Choroid plexus epithelial cell (primary cell): Measurements from ENCODE around the gene ADIPOQ.
A peak's percentile ranks its signal among the peaks of the same experiment; 100 is the strongest.
"Not testable (repeated sequence)": the region's sequence is repeated elsewhere in the genome, so short reads cannot be mapped to it uniquely, and the experiment has no call there.

Experiments used
- DNase-seq: peaks from one replicate; pipeline ENCODE4 v3.0.0-alpha.2; 2010; ENCODE audit warnings: low read depth
- H3K4me3 ChIP-seq: 2 replicates; pipeline ENCODE4 v1.5.1; 2011; ENCODE audit warnings: low read depth, mild to moderate bottlenecking, control low read depth, low read length, moderate library complexity
- CTCF ChIP-seq: conservative IDR thresholded peaks from 2 replicates; pipeline ENCODE4 v1.5.1; 2011; ENCODE audit warnings: low read depth, mild to moderate bottlenecking, control low read depth, inconsistent platforms, low read length, moderate library complexity

Gene ADIPOQ

DNA sequence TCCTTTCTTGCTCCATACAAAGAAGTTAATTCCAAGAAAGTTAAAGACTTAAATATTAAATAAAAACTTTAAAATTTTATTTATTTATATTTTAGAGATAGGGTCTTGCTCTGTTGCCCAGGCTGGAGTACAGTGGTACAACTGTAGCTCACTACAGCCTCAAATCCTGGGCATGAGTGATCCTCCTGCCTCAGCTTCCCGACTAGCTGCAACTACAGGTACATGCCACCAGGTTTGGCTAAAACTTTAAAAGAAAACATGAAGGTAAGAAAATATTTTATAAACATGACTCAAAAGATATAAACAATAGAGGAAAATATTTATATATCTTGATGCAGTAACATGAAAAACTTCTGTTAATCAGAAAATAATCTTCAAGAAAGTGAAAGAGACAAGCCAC is 33.2 kb downstream of the ADIPOQ start:
- DNase-seq: no peak

GRCh38 chr3:186879781-186880180 is 37.3 kb downstream of the ADIPOQ start:
- no peak overlapping the region for H3K4me3 ChIP-seq
- no peak for TF ChIP-seq CTCF
- no peak for DNase-seq

More for the DNA sequence above, 33.2 kb downstream of the ADIPOQ start:
- no peak overlapping the region for H3K4me3 ChIP-seq
- TF ChIP-seq CTCF: no peak

DNA sequence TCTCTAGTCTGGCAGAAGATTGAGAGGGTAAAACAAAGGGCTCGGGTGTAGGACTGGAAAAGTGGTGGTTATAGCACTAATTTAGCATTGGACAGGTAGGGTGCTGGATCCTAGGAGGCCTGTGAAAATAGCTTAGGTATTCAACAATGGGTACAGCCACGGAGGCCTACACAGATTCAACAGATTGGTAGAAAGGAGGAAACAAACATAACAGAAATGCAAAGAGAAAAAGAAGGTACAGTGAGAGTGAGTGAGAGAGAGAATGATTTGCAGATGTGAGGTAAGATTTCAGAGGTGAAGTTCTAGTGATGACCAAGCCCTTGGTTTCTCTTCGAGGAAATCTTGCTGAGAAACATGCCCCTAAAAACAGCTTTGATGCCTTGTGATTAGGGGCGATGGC is 37.9 kb downstream of the ADIPOQ start:
- no peak for DNase-seq
- TF ChIP-seq CTCF: no peak
- H3K4me3 ChIP-seq: no peak overlapping the region

DNA sequence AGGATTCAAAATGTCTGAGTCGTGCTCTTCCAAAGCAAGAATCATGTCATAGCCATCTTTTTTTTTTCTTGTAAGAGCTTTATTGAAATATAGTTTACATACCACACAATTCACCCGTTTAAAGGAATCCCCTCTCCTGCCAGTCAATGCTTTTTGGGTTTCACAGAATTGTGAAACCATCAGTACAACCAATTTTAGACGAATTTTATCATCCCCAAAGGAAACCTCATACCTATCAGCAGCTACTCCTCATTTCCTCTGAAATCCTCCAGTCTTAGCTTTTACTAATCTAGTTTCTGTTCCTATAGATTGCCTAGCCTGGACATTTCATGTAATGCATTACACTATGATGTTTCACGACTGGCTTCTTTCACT is 39.6 kb downstream of the ADIPOQ start:
- DNase-seq: peak; percentile 24
- no peak for TF ChIP-seq CTCF
- no peak overlapping the region for H3K4me3 ChIP-seq

GRCh38 chr3:186882881-186883685 is 40.6 kb downstream of the ADIPOQ start:
- no peak for TF ChIP-seq CTCF
- peak; percentile 79 for DNase-seq

GRCh38 chr3:186883686-186884058 is 41.2 kb downstream of the ADIPOQ start:
- no peak for TF ChIP-seq CTCF
- no peak for DNase-seq
- no peak overlapping the region for H3K4me3 ChIP-seq

More at GRCh38 chr3:186882881-186883685, 40.6 kb downstream of the ADIPOQ start:
- H3K4me3 ChIP-seq: no peak overlapping the region

GRCh38 chr3:186884868-186885267 is 42.4 kb downstream of the ADIPOQ start:
- H3K4me3 ChIP-seq, DNase-seq: not testable (repeated sequence)
